Measurements from ENCODE around the gene STK39.

The STK39 gene

DNA sequence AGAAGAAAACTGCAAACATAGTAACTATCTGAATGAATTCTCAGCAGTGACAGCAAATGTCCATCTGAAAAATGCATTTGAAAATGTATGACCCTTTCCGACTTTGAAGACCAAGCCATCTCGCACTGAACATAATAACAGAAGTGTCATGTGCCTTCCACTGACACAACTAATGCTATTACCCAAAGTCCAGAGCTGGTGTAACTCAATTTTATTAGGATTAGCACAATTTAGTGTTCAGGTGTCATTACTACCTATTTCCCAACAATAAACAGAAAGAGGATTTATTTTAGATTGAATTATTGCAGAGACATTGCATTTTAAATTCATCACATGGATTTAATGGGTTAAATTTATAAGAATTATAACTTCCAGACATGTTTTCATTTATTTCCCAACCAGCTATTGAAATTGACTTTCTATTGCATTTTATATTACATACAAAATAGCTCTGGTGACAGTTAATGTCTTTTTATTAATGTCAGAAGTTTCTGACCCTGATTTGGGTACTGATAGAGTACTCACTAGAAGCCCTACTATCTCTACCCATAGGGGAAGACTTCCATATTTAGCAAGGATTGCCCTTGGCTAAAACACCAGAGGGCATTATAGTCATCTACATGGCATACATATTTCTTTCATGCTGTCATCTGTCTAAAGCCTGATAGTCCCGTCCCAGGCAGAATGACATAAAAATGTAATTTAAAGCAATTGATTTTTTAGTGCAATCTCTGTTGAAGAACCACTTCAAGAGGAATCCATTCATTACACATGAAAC lies 7.0 kb upstream of the STK39 start:
- Mint-ChIP-seq H3K4me3 (no peak overlapping the region), H3K27me3 (ENCODE audit: low read depth) (no peaks in the 10 kb centered on the region), H3K9me3 (peaks cover 12% of the 10 kb centered on the region), H3K27ac (no peak overlapping the region), H3K36me3 (ENCODE audit: low read depth) (no peaks in the 10 kb centered on the region), H3K4me1 (ENCODE audit: low read depth) (peaks cover 2% of the 10 kb centered on the region)
- DNase-seq (ENCODE audit: low spot score): no peak

GRCh38 chr2:168253379-168253778 lies 6.0 kb upstream of the STK39 start:
- H3K9me3 Mint-ChIP-seq: peaks cover 3% of the 10 kb centered on the region
- H3K36me3 Mint-ChIP-seq (ENCODE audit: low read depth): no peaks in the 10 kb centered on the region
- no peak overlapping the region for H3K4me3 Mint-ChIP-seq
- DNase-seq (ENCODE audit: low spot score): no peak
- no peak overlapping the region for H3K27ac Mint-ChIP-seq
- peaks cover under 1% of the 10 kb centered on the region for H3K27me3 Mint-ChIP-seq (ENCODE audit: low read depth)
- peaks cover 6% of the 10 kb centered on the region for H3K4me1 Mint-ChIP-seq (ENCODE audit: low read depth)

GRCh38 chr2:168252976-168253375 lies 5.6 kb upstream of the STK39 start:
- DNase-seq (ENCODE audit: low spot score): no peak
- Mint-ChIP-seq H3K4me3 (no peak overlapping the region), H3K9me3 (no peaks in the 10 kb centered on the region), H3K36me3 (ENCODE audit: low read depth) (no peaks in the 10 kb centered on the region), H3K4me1 (ENCODE audit: low read depth) (peaks cover 10% of the 10 kb centered on the region), H3K27ac (no peak overlapping the region), H3K27me3 (ENCODE audit: low read depth) (peaks cover 4% of the 10 kb centered on the region)

DNA sequence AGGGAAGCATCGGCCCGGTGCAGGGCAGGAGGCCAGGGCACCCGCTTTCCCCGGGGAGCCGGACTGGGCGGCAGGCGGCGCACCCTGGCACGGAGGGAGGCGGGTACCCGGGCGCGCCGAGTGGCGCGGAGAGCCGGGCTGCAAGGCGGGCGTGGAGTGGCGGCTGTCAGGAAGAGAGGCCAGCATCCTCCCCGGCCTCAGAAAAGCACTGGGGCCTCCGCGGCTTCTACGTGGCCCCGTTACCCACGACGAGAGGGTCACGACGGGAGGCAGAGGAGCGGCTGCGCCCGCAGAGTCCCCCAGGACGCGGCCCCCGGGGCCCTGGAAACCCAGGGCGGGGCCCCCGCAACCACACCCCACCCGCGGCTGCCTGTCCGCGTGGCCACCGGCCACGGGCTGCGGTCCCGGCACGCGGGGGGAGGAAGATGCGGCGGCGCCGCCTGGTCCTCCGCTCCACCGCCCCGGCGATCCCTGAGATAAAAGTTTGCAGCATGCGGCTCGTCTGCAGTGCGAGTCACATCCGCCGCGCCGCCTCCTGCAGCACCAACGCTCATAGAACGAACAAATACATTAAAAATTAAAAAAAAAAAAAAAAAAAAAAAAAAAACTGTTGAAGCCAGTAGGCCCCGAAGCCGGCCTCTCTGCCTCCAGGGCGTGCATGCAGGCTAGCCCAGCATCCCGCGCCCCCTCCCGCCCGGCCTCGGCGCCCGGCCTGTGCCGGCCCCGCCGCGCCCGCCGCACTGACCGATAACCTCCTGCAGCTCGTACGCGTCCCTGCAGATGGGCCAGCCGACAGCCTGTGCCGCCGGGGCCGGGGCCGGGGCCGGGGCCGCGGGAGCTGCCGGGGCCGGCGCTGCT lies 683 bp downstream of the STK39 start:
- peak overlapping the region; percentile 95 for H3K4me3 Mint-ChIP-seq
- no peaks in the 10 kb centered on the region for H3K9me3 Mint-ChIP-seq
- peak overlapping the region; percentile 97 for H3K27ac Mint-ChIP-seq
- H3K36me3 Mint-ChIP-seq (ENCODE audit: low read depth): peaks cover 14% of the 10 kb centered on the region
- DNase-seq (ENCODE audit: low spot score): peak; percentile 83
- peaks cover 4% of the 10 kb centered on the region for H3K27me3 Mint-ChIP-seq (ENCODE audit: low read depth)
- H3K4me1 Mint-ChIP-seq (ENCODE audit: low read depth): peaks cover 37% of the 10 kb centered on the region

- no peak for DNase-seq (ENCODE audit: low spot score)
- Mint-ChIP-seq H3K4me1 (ENCODE audit: low read depth) (peaks cover 37% of the 10 kb centered on the region), H3K27me3 (ENCODE audit: low read depth) (peaks cover 4% of the 10 kb centered on the region), H3K4me3 (peak overlapping the region; percentile 95), H3K36me3 (ENCODE audit: low read depth) (peaks cover 14% of the 10 kb centered on the region), H3K9me3 (no peaks in the 10 kb centered on the region), H3K27ac (peak overlapping the region; percentile 97)
Observed at GRCh38 chr2:168246072-168246482, 1.3 kb downstream of the STK39 start.

DNA sequence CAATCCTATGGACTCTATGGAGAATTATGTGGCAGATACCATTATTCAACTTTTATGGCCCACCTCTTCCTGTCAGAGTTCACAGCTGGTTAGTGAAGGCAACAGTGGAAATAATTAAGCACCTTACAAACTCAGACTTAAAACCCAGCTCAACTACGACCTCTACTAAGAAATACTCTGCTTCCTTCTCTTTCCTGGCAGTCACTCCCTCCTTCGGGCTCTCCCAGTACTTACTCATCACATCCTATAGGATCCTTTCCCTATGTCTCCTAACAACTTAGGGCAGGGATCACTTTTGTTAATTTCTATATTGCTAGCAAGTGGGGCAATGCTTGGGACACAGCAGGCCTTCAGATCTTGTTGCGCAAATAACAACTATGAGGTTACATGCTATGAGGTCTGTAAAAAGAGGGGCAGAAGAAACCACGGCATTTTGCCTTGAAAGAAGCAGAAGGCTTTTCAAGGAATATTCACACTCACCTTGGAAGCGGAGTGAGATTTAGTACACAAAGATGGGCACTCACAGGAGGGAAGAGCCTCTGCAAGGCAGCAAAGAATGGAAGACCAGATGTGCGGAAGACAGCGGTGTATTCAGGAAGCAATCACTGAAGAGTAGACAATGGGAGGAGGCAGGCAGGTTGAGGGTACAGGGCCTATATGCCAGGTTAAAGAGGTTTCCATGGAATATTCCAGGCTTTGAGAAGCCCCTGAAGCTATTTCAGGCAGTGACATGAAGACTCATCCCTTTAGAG lies 2.1 kb downstream of the STK39 start:
- Mint-ChIP-seq H3K27ac (peak overlapping the region; percentile 89), H3K4me3 (peak overlapping the region; percentile 93), H3K9me3 (no peaks in the 10 kb centered on the region)

GRCh38 chr2:168244318-168244717 lies 3.1 kb downstream of the STK39 start:
- H3K36me3 Mint-ChIP-seq (ENCODE audit: low read depth): peaks cover 15% of the 10 kb centered on the region
- peak overlapping the region; percentile 84 for H3K27ac Mint-ChIP-seq
- peaks cover 37% of the 10 kb centered on the region for H3K4me1 Mint-ChIP-seq (ENCODE audit: low read depth)
- peaks cover 4% of the 10 kb centered on the region for H3K27me3 Mint-ChIP-seq (ENCODE audit: low read depth)
- DNase-seq (ENCODE audit: low spot score): peak; percentile 61
- peak overlapping the region; percentile 93 for H3K4me3 Mint-ChIP-seq
- no peaks in the 10 kb centered on the region for H3K9me3 Mint-ChIP-seq

More for the DNA sequence above, 2.1 kb downstream of the STK39 start:
- H3K27me3 Mint-ChIP-seq (ENCODE audit: low read depth): peaks cover 4% of the 10 kb centered on the region
- H3K4me1 Mint-ChIP-seq (ENCODE audit: low read depth): peaks cover 37% of the 10 kb centered on the region
- DNase-seq (ENCODE audit: low spot score): no peak
- peaks cover 14% of the 10 kb centered on the region for H3K36me3 Mint-ChIP-seq (ENCODE audit: low read depth)

DNA sequence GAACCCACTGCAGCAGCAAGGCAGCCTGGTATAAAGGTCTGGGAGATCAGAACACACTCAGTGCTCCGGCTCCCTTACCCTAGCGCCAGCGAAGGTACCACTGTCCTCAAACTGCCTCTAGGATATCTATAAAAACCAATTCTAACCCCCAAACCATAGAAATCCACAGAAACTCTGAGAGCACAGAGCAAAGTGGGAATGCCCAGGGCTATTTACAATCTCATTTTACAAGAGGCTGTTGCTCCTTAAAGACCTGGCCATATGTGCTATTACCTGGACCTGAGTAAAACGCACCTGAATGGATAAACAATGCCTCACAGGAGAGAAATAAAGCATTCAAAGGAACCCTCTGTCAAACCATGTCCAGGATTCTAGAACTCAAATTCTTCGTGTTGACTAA lies 4.3 kb downstream of the STK39 start:
- Mint-ChIP-seq H3K36me3 (ENCODE audit: low read depth) (peaks cover 17% of the 10 kb centered on the region), H3K9me3 (no peaks in the 10 kb centered on the region), H3K4me3 (peak overlapping the region; percentile 93), H3K27ac (peak overlapping the region; percentile 47), H3K27me3 (ENCODE audit: low read depth) (peaks cover under 1% of the 10 kb centered on the region), H3K4me1 (ENCODE audit: low read depth) (peaks cover 38% of the 10 kb centered on the region)
- no peak for DNase-seq (ENCODE audit: low spot score)

DNA sequence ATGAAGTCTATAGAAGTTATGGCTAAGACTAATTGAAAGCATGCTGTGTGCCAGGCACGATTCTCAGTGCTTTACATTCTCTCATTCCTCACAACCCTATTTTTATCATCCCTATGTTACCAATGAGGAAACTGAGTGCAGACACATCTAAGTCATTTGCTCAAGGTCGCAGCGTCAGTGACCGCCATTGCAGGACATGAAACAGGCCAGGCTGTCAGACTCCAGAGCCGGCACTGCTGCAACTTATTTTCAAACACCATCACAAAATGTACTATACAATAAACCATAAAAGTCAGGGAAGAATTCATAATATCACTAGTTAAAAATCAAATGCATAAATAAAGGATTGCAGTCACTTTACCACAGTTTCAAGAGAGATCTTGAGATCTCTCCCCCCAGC lies 5.6 kb downstream of the STK39 start:
- H3K4me1 Mint-ChIP-seq (ENCODE audit: low read depth): peaks cover 40% of the 10 kb centered on the region
- H3K9me3 Mint-ChIP-seq: peaks cover 3% of the 10 kb centered on the region
- H3K27me3 Mint-ChIP-seq (ENCODE audit: low read depth): no peaks in the 10 kb centered on the region
- H3K36me3 Mint-ChIP-seq (ENCODE audit: low read depth): peaks cover 30% of the 10 kb centered on the region
- DNase-seq (ENCODE audit: low spot score): no peak
- no peak overlapping the region for H3K27ac Mint-ChIP-seq
- H3K4me3 Mint-ChIP-seq: no peak overlapping the region

- H3K4me1 Mint-ChIP-seq (ENCODE audit: low read depth): peaks cover 40% of the 10 kb centered on the region
- peaks cover 3% of the 10 kb centered on the region for H3K9me3 Mint-ChIP-seq
- H3K27me3 Mint-ChIP-seq (ENCODE audit: low read depth): no peaks in the 10 kb centered on the region
- H3K27ac Mint-ChIP-seq: no peak overlapping the region
- no peak for DNase-seq (ENCODE audit: low spot score)
- peaks cover 34% of the 10 kb centered on the region for H3K36me3 Mint-ChIP-seq (ENCODE audit: low read depth)
- no peak overlapping the region for H3K4me3 Mint-ChIP-seq
Observed at GRCh38 chr2:168241208-168241607, 6.2 kb downstream of the STK39 start.

- no peak for DNase-seq (ENCODE audit: low spot score)
- peaks cover 3% of the 10 kb centered on the region for H3K9me3 Mint-ChIP-seq
- peaks cover 32% of the 10 kb centered on the region for H3K4me1 Mint-ChIP-seq (ENCODE audit: low read depth)
- H3K27ac Mint-ChIP-seq: no peak overlapping the region
- H3K4me3 Mint-ChIP-seq: no peak overlapping the region
- H3K27me3 Mint-ChIP-seq (ENCODE audit: low read depth): no peaks in the 10 kb centered on the region
- H3K36me3 Mint-ChIP-seq (ENCODE audit: low read depth): peaks cover 33% of the 10 kb centered on the region
Observed at GRCh38 chr2:168239281-168239680, 8.1 kb downstream of the STK39 start.

GRCh38 chr2:168237741-168238140 lies 9.7 kb downstream of the STK39 start:
- no peak for DNase-seq (ENCODE audit: low spot score)
- Mint-ChIP-seq H3K4me1 (ENCODE audit: low read depth) (peaks cover 30% of the 10 kb centered on the region), H3K27me3 (ENCODE audit: low read depth) (no peaks in the 10 kb centered on the region)

DNA sequence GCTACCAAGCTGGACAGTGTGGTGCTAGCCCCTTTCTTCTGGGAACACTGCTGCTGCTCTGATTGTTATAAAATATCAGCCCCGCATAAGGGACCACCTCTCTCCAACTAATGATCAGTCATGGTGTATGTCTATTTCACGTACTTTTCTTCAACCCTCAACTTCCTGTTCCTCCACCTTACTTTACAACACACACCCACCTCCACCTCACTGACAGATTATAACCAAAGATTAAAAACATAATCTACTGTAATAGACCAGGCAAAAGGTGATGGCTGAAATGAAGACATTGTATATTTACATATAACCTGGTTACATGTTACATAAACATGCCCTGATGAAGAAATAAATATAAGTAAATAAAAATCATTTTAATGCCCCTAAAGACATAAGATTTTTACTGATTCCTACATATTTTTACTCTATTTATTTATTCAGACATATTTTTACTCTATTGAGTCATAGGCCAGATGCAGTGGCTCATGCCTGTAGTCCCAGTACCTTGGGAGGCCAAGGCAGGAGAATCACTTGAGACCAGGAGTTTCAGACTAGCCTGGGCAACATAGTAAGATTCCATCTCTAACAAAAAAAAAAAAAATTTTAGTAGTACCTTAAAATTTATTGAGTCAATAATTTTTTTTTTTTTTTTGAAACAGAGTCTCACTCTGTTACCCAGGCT lies 12.8 kb downstream of the STK39 start:
- Mint-ChIP-seq H3K4me1 (ENCODE audit: low read depth) (peaks cover 32% of the 10 kb centered on the region), H3K36me3 (ENCODE audit: low read depth) (peaks cover 63% of the 10 kb centered on the region), H3K9me3 (peaks cover 8% of the 10 kb centered on the region), H3K27ac (peak overlapping the region; percentile 75), H3K27me3 (ENCODE audit: low read depth) (no peaks in the 10 kb centered on the region), H3K4me3 (peak overlapping the region; percentile 50)
- DNase-seq (ENCODE audit: low spot score): no peak

More at GRCh38 chr2:168237741-168238140, 9.7 kb downstream of the STK39 start:
- Mint-ChIP-seq H3K27ac (no peak overlapping the region), H3K36me3 (ENCODE audit: low read depth) (peaks cover 36% of the 10 kb centered on the region), H3K9me3 (peaks cover 3% of the 10 kb centered on the region), H3K4me3 (no peak overlapping the region)
